Upper lobe of left lung (tissue), 4 donors: ENCODE data around the gene NCLN.

Experiments used
- EP300 ChIP-seq, 4 donors: sonication (generic); formaldehyde crosslinking; IDR thresholded peaks; one replicate each; pipeline ENCODE4 v1.5.1; 2017; ENCODE audit warnings: antibody characterized with exemption in 4 of 4, control low read depth in 2 of 4
- POLR2A ChIP-seq, 4 donors: fragments of 450-650 bp; IDR thresholded peaks; one replicate each; pipeline ENCODE4 v1.5.1; 2016 to 2017; ENCODE audit warnings: antibody characterized with exemption in 4 of 4, mild to moderate bottlenecking in 2 of 4
- POLR2AphosphoS5 ChIP-seq, 2 donors: sonication (generic); formaldehyde crosslinking; IDR thresholded peaks; one replicate each; pipeline ENCODE4 v1.5.1; 2017; ENCODE audit warnings: antibody characterized with exemption in 2 of 2
- TF ChIP-seq, protein P1 (sequence below), 6 experiments: fragments of 450-650 bp in 4 of 6; fragments of 200-600 bp in 2 of 6; sonication (generic) in 2 of 6; IDR thresholded peaks; one replicate each; pipeline ENCODE4 v1.5.1; 2016 to 2019; ENCODE audit warnings: antibody characterized with exemption in 6 of 6

DNA sequence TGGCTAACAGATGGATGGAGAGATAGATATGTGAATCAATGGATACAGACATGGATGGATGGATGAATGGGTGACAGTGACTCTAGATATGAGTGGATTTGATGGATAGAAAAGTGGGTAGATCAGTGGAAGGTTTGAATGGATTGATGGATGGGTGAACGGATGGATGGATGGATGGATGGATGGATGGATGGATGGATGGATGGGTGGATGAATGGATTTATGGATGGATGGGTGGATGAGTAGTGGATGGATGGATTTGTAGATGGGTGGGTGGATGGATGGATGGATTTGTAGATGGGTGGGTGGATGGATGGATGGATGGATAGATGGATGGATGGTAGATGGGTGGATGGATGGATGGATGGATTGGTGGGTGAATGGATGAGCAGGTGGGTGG lies 45.6 kb downstream of the NCLN start:
- TF ChIP-seq, protein P1, sequence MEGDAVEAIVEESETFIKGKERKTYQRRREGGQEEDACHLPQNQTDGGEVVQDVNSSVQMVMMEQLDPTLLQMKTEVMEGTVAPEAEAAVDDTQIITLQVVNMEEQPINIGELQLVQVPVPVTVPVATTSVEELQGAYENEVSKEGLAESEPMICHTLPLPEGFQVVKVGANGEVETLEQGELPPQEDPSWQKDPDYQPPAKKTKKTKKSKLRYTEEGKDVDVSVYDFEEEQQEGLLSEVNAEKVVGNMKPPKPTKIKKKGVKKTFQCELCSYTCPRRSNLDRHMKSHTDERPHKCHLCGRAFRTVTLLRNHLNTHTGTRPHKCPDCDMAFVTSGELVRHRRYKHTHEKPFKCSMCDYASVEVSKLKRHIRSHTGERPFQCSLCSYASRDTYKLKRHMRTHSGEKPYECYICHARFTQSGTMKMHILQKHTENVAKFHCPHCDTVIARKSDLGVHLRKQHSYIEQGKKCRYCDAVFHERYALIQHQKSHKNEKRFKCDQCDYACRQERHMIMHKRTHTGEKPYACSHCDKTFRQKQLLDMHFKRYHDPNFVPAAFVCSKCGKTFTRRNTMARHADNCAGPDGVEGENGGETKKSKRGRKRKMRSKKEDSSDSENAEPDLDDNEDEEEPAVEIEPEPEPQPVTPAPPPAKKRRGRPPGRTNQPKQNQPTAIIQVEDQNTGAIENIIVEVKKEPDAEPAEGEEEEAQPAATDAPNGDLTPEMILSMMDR (IDR thresholded peaks at IDR 0.05), result no peak
- TF ChIP-seq POLR2AphosphoS5 (IDR thresholded peaks at IDR 0.05), result no peak
- no peak for TF ChIP-seq POLR2A (IDR thresholded peaks at IDR 0.05)
- no peak for TF ChIP-seq EP300 (IDR thresholded peaks at IDR 0.05)
